ENCODE measurements around the gene SHANK3.

Gene SHANK3

DNA sequence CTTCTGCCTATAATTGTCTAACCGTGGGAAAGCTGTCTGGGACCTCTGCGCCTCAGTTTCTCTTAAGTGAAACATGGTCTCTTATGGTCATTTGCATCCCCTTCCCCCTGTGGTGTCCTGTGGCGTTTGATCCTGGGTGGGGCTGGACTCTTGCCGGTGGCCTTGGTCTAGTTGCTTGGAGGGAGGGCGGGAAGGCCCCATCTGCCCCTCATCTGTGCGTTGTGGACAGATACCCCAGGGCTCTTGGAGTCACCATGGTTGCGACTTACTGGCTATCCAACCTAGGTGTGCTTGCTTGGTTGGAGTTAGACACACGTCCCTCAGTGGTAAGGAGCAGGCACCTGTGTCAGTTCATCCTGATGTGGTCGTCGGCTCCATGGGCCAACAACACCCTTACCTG, 15.2 kb downstream of the SHANK3 start:
- in situ Hi-C loops (cut with MboI; ENCODE audit: low sequenced_read_pairs, unreplicated experiment), result no loop called here
- TF ChIP-seq, protein P1, sequence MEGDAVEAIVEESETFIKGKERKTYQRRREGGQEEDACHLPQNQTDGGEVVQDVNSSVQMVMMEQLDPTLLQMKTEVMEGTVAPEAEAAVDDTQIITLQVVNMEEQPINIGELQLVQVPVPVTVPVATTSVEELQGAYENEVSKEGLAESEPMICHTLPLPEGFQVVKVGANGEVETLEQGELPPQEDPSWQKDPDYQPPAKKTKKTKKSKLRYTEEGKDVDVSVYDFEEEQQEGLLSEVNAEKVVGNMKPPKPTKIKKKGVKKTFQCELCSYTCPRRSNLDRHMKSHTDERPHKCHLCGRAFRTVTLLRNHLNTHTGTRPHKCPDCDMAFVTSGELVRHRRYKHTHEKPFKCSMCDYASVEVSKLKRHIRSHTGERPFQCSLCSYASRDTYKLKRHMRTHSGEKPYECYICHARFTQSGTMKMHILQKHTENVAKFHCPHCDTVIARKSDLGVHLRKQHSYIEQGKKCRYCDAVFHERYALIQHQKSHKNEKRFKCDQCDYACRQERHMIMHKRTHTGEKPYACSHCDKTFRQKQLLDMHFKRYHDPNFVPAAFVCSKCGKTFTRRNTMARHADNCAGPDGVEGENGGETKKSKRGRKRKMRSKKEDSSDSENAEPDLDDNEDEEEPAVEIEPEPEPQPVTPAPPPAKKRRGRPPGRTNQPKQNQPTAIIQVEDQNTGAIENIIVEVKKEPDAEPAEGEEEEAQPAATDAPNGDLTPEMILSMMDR (IDR thresholded peaks at IDR 0.05; ENCODE audit: borderline replicate concordance, control extremely low read depth, extremely low read depth, insufficient read depth, missing control alignments), result no peak
- no peak for DNase-seq (ENCODE audit: low spot score)

DNA sequence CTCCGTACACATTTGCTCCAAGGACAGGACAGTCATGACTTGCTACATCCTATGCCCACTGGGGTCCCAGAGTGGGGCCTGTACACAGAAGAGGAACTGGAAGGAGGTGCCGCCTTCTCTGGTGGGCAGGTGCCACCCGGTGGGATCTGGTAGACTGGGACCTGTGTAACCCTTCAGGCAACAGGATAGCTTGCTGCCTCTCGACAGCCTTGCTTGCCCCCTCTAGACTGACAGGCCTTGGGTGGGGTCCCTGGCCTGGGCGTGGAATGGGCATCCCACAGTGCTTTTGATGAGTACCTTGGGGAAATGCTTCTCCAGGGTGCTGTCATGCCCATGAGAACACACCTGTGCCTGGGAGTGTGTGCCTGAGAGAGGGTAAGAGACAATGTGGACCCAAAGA, 15.8 kb downstream of the SHANK3 start:
- no peak for DNase-seq (ENCODE audit: low spot score)
- in situ Hi-C loops (cut with MboI; ENCODE audit: low sequenced_read_pairs, unreplicated experiment), result no loop called here
- TF ChIP-seq, protein P1 (IDR thresholded peaks at IDR 0.05; ENCODE audit: borderline replicate concordance, control extremely low read depth, extremely low read depth, insufficient read depth, missing control alignments), result no peak

DNA sequence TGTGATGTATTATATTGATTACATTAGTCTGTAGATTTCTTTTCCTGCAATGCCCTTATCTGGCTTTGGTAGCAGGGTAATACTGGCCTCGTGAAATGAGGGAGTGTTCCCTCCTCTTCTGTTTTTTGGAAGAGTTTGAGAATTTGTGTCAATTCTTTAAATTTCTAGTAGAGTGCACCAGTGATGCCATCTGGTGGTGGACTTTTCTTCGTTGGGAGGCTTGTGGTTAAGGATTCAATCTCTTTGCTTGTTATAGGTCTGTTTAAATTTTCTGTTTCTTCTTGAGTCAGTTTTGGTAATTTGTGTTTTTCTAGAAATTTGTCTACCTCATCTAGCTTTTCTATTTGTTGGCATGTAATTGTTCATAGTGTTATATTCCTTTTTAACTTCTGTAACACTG, 18.9 kb downstream of the SHANK3 start:
- in situ Hi-C loops (cut with MboI; ENCODE audit: low sequenced_read_pairs, unreplicated experiment), result no loop called here
- no peak for DNase-seq (ENCODE audit: low spot score)
- TF ChIP-seq, protein P1 (IDR thresholded peaks at IDR 0.05; ENCODE audit: borderline replicate concordance, control extremely low read depth, extremely low read depth, insufficient read depth, missing control alignments), result peak; percentile 64

DNA sequence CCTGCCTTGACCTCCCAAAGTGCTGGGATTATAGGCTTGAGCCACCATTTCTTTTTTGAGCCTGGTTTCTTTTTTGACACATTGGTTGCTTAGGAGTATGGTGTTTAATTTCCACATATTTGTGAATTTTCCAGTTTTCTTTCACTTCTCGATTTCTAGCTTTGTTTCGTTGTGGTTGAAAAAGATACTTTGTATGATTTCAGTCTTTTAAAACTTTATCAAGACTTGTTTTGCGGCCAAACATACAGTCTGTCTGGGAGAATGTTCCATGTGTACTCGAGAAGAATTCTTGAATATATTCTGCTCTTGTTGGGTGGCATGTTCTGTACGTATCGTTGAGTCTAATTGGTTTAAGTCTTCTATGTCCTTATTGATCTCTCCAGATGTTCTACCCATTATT, 20.8 kb downstream of the SHANK3 start:
- TF ChIP-seq, protein P1 (IDR thresholded peaks at IDR 0.05; ENCODE audit: borderline replicate concordance, control extremely low read depth, extremely low read depth, insufficient read depth, missing control alignments), result no peak
- no peak for DNase-seq (ENCODE audit: low spot score)
- in situ Hi-C loops (cut with MboI; ENCODE audit: low sequenced_read_pairs, unreplicated experiment), result no loop called here

DNA sequence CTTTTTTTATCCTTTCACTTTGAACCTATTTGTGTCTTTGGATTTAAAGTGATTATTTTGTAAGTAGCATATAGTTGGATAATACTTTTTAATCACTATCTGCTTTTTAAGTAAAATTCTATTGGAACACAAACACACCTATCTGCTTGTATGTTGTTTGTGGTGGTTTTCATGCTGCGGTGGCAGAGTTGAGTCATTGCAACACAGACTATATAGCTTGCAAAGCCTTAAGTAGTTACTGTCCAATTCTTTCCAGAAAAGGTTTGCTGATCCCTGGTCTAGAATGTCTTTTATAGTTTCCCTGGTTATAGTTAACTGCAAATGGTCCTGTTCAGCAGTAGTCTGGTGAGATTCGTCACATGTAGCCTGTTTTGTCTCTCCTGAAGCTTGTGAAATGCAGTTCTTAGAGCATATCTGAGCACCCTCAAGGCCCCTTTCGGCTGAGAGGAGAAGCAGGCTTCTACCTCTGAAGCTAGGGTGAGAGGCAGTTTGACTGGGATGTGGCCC, 21.5 kb downstream of the SHANK3 start:
- TF ChIP-seq, protein P1 (IDR thresholded peaks at IDR 0.05; ENCODE audit: borderline replicate concordance, control extremely low read depth, extremely low read depth, insufficient read depth, missing control alignments), result no peak
- in situ Hi-C loops (cut with MboI; ENCODE audit: low sequenced_read_pairs, unreplicated experiment), result no loop called here

DNA sequence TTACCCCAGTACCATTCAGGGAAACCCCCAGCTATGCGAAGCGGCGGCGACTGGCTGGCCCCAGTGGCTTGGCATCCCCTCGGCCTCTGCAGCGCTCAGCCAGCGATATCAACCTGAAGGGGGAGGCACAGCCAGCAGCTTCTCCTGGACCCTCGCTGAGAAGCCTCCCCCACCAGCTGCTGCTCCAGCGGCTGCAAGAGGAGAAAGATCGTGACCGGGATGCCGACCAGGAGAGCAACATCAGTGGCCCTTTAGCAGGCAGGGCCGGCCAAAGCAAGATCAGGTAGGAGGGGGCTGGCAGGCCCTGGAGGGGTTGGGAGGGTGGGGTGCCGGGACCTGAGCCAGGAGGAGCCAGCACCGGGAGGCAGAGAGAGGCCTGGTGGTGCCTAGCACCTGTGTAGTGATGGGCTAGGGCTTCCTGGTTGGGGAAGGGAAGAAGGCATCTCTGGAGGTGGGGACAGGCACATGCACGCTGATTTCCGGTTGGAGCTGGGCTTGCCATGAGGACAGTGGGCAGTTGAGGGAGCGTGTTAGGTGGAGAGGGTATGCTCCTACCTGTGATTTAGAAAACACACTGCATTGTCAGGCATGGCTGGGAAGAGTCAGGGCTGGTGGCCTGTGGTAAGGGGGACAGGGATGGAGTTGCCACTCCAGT, 22.3 kb downstream of the SHANK3 start:
- in situ Hi-C loops (cut with MboI; ENCODE audit: low sequenced_read_pairs, unreplicated experiment), result no loop called here

More for the DNA sequence above, 21.5 kb downstream of the SHANK3 start:
- DNase-seq (ENCODE audit: low spot score), result no peak

More for the DNA sequence above, 22.3 kb downstream of the SHANK3 start:
- TF ChIP-seq, protein P1 (IDR thresholded peaks at IDR 0.05; ENCODE audit: borderline replicate concordance, control extremely low read depth, extremely low read depth, insufficient read depth, missing control alignments), result no peak
- DNase-seq (ENCODE audit: low spot score), result no peak
